NCI-H1930 (cell line): ENCODE data around the gene EYS.

Experiments
- DNase-seq, 2 experiments: peaks; one replicate each; lab custom pipeline; 2025; lab: John Stamatoyannopoulos, UW

Gene EYS

DNA sequence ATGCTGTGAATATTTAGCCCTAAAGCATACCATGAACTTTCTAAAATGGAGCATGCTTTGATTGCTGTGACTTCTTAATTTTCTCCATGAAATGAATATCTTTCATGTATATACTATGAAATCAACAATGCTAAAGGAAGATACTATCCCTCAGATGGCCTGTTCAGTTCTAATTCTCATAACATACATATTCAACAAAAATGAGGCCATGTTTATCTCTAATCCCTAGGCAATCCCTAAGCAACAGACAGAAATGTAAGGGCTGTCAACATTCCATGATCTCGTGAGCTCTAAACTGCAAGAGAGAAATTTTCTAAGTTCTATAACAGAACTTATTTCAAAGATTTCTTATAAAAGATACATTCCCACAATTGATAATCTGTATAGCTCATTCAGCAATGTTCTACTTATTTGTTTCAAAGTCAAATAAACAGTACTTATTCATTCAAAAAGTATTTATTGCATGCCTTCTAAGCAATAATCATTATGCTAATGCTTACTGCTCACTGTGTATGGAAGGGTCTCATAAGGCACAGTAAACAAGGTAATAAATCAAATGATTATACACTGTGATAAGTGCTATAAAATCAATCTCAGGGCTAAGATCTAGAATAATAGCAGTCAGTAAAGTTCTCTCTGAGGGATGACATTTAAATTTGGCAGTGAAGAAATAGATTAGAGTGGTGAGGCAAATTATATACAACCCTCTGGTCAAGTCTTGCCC is 1578.6 kb downstream of the EYS start:
- no peak for DNase-seq

DNA sequence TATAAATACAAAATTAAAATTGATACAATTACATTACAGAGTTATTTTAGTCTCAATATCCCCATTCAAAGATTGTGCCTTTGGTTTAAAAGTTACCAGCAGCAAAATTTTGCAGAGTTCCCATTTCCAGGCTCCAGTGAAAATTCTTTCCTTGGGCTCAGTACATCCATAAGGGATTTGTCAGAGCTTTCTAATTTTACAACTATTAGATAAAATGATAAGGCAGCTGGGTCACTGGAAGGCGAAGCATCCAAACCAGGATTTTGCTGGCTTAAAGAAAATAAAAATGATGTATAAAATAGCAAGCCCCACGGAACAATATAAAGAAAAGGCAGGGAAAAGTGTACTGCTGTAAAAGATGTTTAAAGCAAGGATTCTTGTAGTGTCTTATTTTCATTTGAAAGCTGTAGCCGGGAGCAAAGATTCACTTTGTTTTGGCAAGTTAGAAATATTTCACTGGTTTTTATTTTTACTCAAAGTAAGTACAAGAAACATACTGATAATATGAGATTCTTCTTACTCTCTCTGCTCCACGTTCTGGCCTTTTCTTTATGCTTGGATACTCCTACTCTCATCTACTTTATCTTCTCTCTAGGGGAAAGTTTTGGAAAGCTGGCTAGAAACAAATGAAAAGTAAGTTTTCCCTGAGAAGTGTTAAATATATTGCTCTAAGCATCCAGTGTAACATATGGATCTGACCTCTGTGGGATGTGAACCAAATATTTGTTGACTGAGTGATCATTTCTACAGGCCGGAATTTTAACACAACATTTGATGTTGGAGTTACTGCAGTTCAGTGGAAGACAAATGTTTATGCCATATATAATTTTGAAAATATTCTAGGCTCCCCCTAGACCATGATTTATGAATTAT is 1583.0 kb downstream of the EYS start:
- no peak for DNase-seq

DNA sequence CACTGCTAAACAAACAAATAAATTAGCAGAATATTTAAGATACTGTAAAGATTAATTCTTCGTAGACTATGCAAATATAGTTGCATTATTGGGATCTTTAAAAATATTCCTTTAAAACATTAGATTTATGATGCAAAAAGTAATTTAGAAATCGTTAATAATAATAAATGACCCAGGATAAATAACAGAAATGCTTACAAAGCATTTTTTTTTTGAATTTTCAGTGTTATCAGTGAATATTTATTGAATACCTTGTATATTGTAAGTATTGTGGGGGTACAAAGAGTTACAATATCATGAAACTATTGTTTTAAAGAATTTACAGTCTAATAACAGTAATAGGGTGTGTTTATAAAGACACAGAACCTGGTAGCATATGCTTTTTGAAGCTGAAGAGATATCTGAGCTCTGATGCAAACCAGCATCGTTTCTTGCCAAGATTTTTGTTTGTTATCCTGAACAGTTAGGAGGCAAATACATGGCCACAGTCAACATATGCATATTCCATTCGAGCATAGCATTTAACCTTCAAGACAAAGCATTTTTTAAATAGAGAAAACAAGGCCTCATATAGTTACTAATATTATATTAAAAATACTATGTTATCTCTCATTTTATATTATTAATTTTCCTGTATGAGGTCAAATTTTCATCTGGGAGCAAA is 1584.2 kb downstream of the EYS start:
- no peak for DNase-seq

DNA sequence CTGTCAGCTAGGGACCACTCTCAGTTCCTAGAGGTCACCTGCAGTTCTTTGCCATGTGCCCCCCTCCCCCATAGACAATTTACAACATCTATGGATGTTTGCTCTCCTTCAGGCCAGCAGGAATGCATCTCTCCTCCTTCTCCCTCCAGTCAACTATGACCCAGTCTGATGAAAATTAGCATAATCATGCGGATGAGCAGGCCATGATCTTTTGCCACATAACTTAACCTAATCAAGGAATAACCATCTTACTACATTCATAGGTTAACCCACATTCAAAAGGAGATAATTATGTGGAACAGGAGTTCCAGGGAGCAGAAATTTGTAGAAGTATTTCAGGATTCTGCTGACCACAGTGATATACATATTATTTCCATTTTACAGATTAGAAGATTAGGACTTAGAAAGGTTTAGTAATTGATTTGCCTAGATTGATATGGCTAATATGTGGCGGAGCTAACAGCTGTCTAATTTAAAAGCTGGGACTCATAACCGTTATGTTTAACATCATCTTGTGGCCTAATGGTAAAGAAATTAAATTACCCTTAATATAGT is 1585.9 kb downstream of the EYS start:
- DNase-seq, result no peak

DNA sequence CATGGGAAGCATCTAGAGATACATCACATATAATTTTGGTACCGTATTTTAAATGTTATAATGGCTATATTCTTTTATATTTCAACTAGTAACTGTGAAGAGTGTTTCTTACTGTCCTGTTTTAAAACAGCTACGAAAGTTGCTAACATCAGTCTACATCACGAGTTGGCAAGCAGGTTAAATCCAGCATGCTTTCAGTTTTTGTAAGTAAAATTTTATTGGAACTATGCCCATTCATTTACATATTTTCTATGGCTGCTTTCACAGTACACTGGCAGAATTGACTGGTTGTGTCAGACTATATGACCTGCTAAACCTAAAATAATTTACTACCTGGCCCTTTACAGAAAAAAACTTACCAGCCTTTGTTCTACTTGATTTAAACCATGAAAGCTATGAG is 1593.3 kb downstream of the EYS start:
- DNase-seq, result no peak

DNA sequence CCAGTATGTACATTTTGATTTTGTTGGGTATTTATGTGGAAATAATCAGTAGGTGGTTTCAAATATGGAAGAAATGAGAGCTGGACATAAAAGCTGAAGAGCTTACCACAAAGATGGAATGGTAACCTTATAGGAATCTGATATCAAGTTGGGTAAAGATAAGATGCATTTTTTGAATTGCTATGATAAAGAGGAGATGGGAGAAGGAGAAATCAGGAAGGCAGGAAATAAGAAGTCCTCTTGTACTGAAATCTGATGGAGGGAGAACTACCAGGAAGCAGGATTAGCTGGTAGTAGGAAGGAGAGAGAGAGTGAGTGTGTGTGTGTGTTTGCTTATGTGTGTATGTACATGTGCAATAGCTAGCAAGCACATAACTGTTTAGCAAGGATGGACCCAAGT is 1603.0 kb downstream of the EYS start:
- DNase-seq, result no peak

DNA sequence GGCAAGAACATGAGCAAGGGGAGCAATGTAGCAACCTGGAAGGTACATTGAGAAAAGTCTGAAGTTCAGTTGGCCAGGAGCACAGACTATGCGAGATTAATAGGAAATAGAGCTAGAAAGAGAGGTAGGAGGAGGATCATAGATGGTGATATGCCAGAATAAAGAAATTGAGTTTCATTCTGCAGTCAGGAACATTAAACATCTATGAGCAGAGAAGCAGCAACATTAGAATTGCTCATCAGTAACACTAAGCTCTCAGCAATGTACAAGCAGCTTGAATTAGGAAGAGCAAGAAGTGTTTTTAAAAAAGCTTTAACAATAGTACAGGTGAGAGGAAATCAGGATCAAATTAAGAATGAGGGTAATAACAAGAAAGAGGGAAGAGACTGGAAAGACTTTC is 1603.5 kb downstream of the EYS start:
- no peak for DNase-seq

DNA sequence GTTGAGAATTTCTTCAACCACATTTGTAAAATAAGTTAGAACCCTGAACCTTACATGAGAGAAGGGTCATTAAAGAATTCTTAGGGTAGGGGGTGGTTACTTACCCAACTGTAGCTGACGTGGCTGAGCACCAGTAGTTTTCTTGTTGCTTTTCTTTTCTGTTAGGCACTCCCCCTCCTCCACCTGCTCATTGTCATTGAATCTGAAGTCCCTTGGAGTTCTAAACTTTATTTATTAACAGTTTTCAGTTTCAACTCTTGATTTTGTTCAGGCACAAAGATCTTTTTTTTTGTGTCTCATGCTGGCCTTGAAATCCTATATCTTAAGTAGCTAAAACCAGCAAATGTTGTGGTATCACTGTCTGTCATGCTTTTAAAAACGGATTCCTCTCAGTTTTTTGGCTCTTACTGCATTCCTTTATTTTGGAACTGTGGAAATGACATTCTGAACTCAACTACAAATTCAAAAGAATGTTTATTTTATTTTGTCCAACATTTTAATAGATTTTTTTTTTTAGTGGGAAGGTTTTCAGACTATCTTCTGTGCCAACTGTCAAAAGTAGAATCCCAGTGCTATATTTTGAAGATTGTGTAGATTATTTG is 1606.2 kb downstream of the EYS start:
- no peak for DNase-seq

DNA sequence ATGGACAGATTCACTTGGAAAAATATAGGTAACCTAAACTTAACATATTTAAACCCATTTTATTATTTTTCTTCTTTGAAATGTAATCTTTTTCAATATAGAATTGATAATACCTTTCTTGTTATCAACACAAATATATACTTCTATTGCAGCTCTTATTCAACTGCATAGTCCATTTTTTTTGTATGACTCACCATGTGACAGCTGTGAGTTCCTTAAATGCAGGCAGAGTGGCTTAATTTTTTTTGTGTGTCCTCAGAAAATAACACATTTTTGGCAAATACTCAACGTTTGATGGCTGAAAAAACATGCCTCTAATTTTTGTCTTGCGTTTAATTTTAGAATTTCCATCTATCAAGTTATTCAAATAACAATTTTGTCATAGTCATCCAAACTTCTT is 1616.7 kb downstream of the EYS start:
- DNase-seq, result no peak

DNA sequence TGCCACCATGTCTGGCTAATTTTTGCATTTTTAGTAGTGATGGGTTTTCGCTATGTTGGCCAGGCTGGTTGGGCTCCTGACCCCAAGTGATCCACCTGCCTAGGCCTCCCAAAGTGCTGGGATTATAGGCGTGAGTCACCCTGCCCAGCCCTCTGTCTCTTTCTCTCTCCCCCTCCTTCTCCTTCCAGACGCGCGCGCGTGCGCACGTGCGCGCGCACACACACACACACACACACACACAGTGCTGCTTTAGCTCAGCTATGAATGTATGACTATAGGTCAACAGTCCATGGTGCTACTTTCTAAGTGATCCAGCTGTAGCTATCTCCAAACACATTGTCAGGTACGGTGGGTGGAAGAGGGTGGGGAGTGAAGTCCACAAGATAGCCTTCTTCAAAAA is 1621.9 kb downstream of the EYS start:
- no peak for DNase-seq

DNA sequence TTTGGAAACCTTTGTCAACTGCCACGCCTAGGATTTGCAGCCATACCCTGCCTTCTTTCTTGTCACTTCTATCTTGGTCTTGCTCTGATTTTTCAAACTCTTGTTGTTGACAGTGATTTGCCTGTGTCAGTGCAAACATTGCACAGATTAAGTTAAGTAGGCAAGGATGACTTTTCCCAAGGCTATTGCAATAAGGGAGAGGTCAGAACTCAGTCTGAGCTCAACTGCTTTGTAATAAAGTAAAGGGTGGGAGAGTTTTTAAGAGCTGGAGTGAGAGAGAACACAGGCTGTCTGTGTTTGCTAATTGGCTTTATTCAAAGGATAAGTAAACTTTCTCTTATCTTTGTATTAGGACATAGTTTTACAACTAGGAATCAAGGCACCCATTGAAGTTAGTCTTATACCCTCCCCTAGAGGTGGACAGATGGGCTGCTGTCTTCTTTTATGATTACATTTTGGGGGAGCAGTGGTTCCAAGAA is 1622.8 kb downstream of the EYS start:
- no peak for DNase-seq

DNA sequence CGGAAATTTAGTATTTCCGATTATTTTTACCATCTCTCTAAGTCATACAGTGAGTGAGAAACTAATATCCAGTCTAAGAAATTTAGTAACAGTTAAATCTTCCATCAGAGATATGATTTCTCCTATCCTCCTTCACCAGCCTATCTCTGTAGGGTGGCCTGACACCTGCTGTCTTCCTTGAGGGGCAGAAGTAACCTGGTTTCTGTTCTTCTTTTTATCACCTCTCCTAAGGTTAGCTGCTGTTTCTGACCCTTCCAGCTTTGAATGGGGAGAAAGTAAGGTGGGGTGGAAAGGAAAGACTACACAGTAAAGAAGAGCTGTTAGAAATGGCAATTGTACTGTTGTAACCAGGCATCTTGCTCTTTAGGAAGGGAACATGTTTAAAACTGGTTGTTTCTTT is 1623.8 kb downstream of the EYS start:
- DNase-seq, result no peak

DNA sequence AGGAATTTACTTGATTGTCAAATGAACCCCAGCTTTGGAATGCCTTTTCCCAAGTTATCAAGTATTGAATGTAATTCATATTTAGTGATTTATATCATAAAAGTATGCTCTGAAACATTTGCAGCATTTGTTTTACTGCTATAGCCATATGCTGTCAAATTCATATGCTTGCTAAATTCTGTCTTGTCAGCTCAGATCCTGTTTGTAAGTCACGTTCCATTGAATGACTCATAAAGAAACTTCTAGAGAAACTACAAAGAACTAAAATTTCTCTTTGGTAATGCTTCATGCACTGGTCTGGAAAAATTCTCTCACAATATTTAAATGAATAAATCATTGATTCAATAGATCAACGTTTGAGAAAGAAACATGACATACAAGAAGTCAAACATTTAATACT is 1625.6 kb downstream of the EYS start:
- no peak for DNase-seq

DNA sequence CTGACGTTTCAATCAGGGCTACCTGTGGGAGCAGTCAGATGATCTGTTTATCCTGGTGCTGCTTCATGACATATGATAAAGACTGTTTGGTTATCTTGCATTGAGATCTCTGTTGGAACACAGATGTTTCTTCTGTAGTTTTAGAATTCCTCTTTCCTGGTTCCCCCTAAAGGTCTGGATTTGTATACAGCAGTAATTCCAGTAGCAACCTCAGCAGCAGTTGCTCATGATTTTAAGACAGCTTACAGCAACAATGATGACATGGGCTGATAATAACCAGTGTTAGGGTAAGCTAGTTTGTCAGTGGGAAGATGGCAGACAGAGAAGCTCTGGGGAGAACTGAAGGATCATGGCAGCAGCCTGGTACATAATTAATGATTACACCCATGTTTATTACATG is 1632.0 kb downstream of the EYS start:
- DNase-seq, result no peak

DNA sequence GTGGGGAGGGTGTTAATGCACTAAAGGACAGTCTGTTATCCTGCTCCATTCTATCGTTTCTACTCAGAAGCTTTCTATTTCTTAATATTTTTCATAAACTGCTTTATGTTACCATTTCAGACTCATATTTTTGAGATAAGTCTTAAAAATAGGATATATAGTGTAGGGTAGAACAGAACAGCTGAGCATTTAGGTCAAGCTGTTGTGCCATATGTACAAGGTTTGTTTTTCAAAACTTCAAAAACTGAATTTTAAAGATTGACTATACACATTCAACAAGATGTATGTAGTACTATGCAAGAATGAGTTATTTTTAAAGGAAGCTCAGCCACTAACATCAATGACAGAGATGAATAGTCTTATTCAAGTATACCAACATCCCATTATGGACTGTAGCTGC is 1634.3 kb downstream of the EYS start:
- DNase-seq, result no peak

DNA sequence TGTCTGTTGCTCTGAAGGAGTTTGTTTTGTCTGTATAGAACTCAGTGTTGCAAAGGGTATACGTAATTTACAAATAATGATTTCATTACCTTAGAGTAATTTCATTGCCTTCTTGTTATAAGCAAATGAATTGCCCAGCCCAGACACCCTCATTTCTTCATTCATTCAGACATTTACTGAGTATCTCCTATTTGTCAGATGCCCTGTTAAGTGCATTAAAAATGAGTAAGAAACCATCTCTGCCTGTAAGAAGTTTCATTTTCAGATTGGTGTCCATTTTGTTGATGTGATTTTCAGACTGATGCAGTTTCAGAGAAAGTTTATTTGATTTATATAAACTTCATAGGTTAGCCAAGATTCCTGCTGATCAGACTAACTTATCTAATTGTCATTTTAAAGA is 1642.1 kb downstream of the EYS start:
- DNase-seq, result no peak

DNA sequence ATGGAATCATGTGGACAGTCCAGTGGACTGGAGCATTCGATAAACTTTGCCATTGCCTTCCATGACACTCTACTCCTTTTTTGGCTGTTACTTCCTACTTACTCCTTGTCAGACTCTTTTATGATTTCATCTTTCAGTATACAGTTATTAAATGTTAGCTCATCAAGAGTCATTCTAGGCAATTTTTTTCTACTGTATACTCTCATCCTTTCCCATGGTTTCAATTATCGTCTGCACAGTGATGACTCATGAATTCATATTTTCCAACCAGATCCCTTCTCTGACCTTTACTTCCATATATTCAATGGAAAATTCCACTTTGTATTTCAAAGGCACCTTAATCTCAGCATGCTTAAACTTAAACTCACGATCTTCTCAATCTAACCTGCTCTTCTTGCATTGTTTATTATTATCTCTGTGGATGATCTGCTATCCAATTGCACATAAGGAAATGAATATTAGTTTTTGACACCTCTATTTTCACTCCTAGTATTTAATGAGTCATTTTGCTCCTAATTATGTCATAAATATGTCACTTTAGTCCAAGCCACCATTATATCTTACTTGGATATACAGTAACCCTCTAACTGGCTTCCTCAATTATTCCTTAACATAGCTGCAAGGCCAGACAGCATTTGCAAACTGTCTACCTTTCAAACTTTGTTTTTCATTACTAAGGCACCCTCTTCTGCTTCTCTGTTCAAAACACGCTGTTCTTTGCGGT is 1643.9 kb downstream of the EYS start:
- no peak for DNase-seq

DNA sequence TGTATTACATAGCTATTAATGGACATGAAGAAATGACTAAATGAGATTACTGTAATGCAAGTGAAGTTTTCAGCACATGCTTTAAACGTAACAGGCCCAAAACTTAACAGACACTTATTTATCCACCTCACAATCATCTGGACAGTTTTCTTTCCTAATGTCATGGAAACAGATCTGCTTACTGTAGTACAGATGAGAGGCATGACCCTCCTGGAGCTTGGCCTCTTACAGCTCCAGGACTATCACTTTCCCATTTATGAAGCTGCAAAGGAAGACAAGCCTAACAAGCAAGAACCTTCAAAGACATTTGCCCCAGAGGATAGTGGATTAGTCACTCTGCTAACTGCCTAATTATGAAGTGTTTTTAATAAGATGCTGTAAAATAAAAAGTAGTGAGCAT is 1652.2 kb downstream of the EYS start:
- no peak for DNase-seq

DNA sequence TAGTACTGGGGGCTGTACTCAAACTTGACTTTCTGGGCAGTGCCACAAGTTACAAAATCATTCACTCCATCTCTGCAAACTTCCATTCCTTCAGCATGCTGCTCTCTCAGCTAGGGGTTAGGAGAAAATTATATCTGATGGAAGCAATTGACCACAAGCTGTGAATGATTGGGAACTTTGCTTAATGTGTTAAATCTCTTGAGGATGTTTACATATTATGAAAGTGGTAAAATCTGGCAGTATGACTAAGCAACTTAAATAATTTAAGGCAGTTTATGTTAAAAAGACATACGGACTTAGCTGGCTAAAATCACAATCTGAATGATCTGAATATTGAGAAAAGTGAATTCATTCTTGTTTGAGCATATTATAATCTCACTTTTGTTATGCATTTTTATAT is 1656.4 kb downstream of the EYS start:
- DNase-seq, result no peak

DNA sequence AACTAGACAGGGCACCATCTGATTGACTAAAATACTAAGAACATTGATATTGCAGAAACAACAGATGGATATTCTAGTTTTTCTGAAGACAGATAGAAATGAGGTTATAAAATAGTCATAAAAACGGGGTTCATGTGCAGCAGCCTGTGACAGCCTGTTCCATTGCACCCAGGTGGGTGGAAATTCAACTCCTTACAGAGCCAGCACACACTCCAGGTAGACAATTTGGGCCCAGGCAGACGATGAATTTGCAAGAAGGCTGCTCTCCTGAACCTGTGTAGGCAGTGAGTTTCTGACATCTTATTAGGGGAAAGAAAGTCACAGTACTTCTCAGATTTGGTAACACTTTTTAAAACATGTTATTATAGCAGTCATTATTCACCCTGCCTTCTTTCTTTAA is 1657.3 kb downstream of the EYS start:
- DNase-seq, result no peak

DNA sequence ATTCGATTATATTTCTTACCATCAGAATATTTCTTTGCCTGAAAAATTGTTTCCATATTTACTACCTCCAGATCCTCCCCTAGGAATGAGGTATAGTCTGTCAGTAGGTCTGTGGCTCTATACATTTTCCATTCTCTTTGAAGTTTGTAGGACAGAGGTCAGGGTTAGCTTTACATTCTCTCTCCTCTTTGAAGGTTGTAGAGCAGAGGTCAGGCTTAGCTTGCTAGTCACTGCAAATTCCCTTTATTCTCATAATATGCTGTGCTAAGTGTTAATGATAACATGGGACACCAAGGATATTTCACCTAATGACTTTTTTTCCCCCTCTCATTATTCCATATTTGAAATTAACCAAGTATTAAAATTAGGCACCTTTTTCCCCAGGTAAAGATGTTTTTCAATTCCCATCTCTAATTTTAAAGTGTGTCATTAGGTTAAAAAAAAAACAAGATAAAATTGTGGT is 1660.2 kb downstream of the EYS start:
- DNase-seq, result no peak
